HL-60 (cell line): ENCODE data around the gene NTHL1.
"Not testable (repeated sequence)": the region's sequence is repeated elsewhere in the genome, so short reads cannot be mapped to it uniquely, and the experiment has no call there.

Source experiments
- DNase-seq, 2 experiments: peaks; one replicate each; pipeline ENCODE4 v3.0.0-alpha.2; 2010 to 2020; ENCODE audit warnings: low read depth in 1 of 2, low spot score in 1 of 2
- H3K27ac ChIP-seq: fragments of 250-450 bp; sonication (Bioruptor Pico); replicated peaks from 2 replicates; pipeline ENCODE4 v1.5.1; 2020; ENCODE audit warnings: mild to moderate bottlenecking, moderate library complexity
- H3K27me3 ChIP-seq: fragments of 250-450 bp; sonication (Bioruptor Pico); 2 replicates; pipeline ENCODE4 v1.5.1; 2021; ENCODE audit warnings: mild to moderate bottlenecking, moderate library complexity; ENCODE audit not compliant: insufficient read depth, poor library complexity, severe bottlenecking
- H3K4me3 ChIP-seq: replicated peaks from 2 replicates; pipeline ENCODE4 v1.5.1; 2011; ENCODE audit warnings: mild to moderate bottlenecking, control low read depth, low read length; ENCODE audit not compliant: insufficient read depth
- GABPA ChIP-seq: IDR thresholded peaks from 2 replicates; pipeline ENCODE4 v1.6.1; 2012; ENCODE audit warnings: low read depth
- POLR2AphosphoS5 ChIP-seq: IDR thresholded peaks from 2 replicates; pipeline ENCODE4 v1.6.1; 2012; ENCODE audit warnings: low read depth
- SPI1 ChIP-seq: IDR thresholded peaks from 2 replicates; pipeline ENCODE4 v1.6.1; 2012; ENCODE audit warnings: low read depth, mild to moderate bottlenecking, borderline replicate concordance
- TF ChIP-seq, protein P1 (sequence below): IDR thresholded peaks from 2 replicates; pipeline ENCODE4 v1.6.1; 2012; ENCODE audit warnings: low read depth; ENCODE audit not compliant: insufficient replicate concordance
- TF ChIP-seq, protein P2 (sequence below): IDR thresholded peaks from one replicate; pipeline ENCODE4 v1.5.1; 2011; ENCODE audit warnings: low read length, control low read depth, inconsistent platforms; ENCODE audit not compliant: insufficient read depth

The NTHL1 gene

DNA sequence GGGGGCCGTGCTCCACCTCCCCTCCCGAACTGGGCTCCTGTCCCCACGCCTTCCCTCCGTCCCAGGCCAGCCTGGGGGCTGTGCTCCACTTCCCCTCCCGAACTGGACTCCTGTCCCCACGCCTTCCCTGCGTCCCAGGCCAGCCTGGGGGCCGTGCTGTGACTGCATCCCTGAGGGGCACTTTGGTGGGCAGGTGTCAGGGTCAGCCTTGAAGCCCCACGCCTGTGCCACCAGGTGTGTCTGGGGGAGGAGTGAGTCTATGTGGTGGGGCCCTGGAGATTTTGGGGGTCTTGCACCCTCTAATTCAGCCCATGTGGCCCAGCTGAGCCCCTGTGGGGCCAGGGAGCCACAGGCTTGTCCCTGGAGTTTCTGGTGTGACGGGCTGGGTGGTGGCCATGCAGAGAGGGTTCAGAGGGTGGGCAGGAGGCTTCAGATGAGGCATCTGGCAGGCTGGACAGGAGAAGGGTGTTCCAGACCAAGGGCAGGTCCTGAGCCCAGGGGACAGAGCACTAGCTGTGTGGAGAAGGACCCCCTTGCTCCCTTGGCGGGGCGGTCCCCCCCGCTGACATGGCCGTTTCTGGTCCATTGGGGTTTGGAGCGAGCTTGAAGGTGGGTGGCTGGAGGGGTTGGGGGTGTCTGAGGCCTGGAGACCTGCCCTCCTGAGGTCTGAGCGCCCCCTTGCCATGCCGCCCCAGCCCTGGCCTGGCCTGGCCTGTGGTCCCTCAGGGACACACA, 12.8 kb downstream of the NTHL1 start:
- no peak overlapping the region for H3K27ac ChIP-seq
- peaks cover 9% of the 10 kb centered on the region for H3K27me3 ChIP-seq
- TF ChIP-seq GABPA: no peak
- no peak for TF ChIP-seq SPI1
- no peak for TF ChIP-seq POLR2AphosphoS5
- TF ChIP-seq, protein P1, sequence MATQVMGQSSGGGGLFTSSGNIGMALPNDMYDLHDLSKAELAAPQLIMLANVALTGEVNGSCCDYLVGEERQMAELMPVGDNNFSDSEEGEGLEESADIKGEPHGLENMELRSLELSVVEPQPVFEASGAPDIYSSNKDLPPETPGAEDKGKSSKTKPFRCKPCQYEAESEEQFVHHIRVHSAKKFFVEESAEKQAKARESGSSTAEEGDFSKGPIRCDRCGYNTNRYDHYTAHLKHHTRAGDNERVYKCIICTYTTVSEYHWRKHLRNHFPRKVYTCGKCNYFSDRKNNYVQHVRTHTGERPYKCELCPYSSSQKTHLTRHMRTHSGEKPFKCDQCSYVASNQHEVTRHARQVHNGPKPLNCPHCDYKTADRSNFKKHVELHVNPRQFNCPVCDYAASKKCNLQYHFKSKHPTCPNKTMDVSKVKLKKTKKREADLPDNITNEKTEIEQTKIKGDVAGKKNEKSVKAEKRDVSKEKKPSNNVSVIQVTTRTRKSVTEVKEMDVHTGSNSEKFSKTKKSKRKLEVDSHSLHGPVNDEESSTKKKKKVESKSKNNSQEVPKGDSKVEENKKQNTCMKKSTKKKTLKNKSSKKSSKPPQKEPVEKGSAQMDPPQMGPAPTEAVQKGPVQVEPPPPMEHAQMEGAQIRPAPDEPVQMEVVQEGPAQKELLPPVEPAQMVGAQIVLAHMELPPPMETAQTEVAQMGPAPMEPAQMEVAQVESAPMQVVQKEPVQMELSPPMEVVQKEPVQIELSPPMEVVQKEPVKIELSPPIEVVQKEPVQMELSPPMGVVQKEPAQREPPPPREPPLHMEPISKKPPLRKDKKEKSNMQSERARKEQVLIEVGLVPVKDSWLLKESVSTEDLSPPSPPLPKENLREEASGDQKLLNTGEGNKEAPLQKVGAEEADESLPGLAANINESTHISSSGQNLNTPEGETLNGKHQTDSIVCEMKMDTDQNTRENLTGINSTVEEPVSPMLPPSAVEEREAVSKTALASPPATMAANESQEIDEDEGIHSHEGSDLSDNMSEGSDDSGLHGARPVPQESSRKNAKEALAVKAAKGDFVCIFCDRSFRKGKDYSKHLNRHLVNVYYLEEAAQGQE: no peak
- TF ChIP-seq, protein P2, sequence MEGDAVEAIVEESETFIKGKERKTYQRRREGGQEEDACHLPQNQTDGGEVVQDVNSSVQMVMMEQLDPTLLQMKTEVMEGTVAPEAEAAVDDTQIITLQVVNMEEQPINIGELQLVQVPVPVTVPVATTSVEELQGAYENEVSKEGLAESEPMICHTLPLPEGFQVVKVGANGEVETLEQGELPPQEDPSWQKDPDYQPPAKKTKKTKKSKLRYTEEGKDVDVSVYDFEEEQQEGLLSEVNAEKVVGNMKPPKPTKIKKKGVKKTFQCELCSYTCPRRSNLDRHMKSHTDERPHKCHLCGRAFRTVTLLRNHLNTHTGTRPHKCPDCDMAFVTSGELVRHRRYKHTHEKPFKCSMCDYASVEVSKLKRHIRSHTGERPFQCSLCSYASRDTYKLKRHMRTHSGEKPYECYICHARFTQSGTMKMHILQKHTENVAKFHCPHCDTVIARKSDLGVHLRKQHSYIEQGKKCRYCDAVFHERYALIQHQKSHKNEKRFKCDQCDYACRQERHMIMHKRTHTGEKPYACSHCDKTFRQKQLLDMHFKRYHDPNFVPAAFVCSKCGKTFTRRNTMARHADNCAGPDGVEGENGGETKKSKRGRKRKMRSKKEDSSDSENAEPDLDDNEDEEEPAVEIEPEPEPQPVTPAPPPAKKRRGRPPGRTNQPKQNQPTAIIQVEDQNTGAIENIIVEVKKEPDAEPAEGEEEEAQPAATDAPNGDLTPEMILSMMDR: no peak
- H3K4me3 ChIP-seq: no peak overlapping the region
- no peak for DNase-seq

DNA sequence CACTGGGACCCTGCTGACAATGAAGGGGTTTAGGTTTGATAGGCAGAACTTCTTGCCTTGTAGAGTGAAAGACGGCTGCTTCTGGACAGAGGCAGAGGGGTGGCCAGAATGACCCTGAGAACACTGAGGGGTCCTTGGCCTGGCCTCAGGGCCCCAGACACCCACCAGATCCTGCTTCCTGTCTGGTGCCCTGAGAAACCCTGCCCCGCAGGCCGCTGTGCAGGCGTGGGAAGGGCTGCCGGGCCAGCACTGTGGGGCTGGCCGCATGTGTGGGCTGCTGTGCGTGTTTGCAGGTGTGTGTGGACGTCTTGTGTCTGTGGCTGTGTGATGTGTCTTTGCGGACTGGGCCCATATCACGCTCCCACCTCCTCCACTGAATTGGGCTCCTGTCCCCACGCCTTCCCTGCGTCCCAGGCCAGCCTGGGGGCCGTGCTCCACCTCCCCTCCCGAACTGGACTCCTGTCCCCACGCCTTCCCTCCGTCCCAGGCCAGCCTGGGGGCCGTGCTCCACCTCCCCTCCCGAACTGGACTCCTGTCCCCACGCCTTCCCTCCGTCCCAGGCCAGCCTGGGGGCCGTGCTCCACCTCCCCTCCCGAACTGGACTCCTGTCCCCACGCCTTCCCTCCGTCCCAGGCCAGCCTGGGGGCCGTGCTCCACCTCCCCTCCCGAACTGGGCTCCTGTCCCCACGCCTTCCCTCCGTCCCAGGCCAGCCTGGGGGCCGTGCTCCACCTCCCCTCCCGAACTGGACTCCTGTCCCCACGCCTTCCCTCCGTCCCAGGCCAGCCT, 13.5 kb downstream of the NTHL1 start:
- not testable (repeated sequence) for H3K27me3 ChIP-seq, H3K4me3 ChIP-seq, H3K27ac ChIP-seq, DNase-seq

DNA sequence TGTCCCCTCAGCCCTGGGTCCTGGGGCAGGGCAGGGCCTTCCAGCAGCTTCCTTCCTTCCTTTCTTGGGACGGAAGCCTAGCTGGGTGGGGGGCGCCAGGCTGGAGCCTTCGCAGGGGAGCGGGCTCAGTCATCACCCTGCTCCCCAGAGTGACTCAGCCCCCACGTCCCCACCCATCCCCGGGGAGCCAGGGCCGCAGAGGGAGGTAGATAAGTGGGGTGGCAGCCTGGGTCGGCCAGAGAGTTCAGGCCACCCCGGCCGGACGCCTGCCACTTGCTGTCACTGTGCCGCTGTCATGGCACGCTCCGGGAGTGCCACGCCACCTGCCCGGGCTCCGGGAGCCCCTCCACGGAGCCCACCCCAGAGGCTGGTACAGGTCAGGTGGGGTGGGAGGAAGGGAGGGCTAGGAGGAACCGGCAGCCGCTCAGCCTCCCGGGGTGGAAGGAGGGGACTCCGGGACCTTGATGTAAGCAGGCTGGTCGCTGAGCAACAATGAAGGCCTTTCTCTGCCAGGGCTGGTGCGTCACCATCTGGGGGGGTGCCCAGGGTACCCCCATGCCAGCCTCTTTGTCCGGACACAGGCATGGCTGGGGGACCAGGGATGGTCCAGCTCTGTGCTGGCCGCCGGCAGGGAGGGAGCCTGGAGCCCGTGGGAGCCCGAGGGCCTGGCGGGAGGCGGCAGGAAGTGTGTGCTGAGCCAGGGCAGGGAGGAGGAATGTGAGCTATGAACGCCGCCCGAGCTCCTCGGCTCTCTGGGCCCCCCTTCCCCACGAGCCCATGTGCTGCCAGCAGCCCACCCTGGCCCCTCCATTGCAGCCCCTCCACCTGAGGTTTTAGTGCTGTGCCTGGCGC, 14.4 kb downstream of the NTHL1 start:
- no peak overlapping the region for H3K4me3 ChIP-seq
- no peak for DNase-seq
- TF ChIP-seq, protein P1: no peak
- no peak for TF ChIP-seq SPI1
- no peak for TF ChIP-seq GABPA
- no peak for TF ChIP-seq POLR2AphosphoS5
- TF ChIP-seq, protein P2: no peak
- H3K27me3 ChIP-seq: peaks cover 9% of the 10 kb centered on the region
- no peak overlapping the region for H3K27ac ChIP-seq
